ENCODE results near the gene MTFR1L. TPM values are rescaled to one million over a fixed set of nuclear protein-coding genes. Genes with fewer than 3 reads are reported as not detected.

The MTFR1L gene
- total and polyA plus RNA-seq, 2 donors from 2014 or later, result 66.6 to 108 TPM

Other genes starting within 250 kb of the MTFR1L start
- 31.7 TPM for gene MAN1C1, start 203.2 kb upstream of the MTFR1L start, total RNA-seq
- 65.5 TPM for gene MAN1C1, start 203.2 kb upstream of the MTFR1L start, polyA plus RNA-seq (ENCODE audit: insufficient read depth, low read depth, low replicate concordance)
- gene SELENON, start 19.8 kb upstream of the MTFR1L start, total RNA-seq, result 116 TPM
- 69.3 TPM for gene SELENON, start 19.8 kb upstream of the MTFR1L start, polyA plus RNA-seq (ENCODE audit: insufficient read depth, low read depth, low replicate concordance)
- gene AUNIP, start 39.5 kb downstream of the MTFR1L start, total RNA-seq, result 0.38 TPM
- not detected for gene AUNIP, start 39.5 kb downstream of the MTFR1L start, polyA plus RNA-seq (ENCODE audit: insufficient read depth, low read depth, low replicate concordance)
- gene PAQR7, start 55.8 kb downstream of the MTFR1L start, total RNA-seq, result 52.0 TPM
- 30.2 TPM for gene PAQR7, start 55.8 kb downstream of the MTFR1L start, polyA plus RNA-seq (ENCODE audit: insufficient read depth, low read depth, low replicate concordance)
- gene STMN1, start 86.5 kb downstream of the MTFR1L start, total RNA-seq, result 50.4 TPM
- gene STMN1, start 86.5 kb downstream of the MTFR1L start, polyA plus RNA-seq (ENCODE audit: insufficient read depth, low read depth, low replicate concordance), result 101 TPM
- gene PAFAH2, start 178.1 kb downstream of the MTFR1L start, total RNA-seq, result 23.5 TPM
- 21.0 TPM for gene PAFAH2, start 178.1 kb downstream of the MTFR1L start, polyA plus RNA-seq (ENCODE audit: insufficient read depth, low read depth, low replicate concordance)
- 0.28 TPM for gene EXTL1, start 201.8 kb downstream of the MTFR1L start, total RNA-seq
- 0.45 TPM for gene EXTL1, start 201.8 kb downstream of the MTFR1L start, polyA plus RNA-seq (ENCODE audit: insufficient read depth, low read depth, low replicate concordance)
- 34.4 TPM for gene SLC30A2, start 226.2 kb downstream of the MTFR1L start, total RNA-seq
- gene SLC30A2, start 226.2 kb downstream of the MTFR1L start, polyA plus RNA-seq (ENCODE audit: insufficient read depth, low read depth, low replicate concordance), result 26.8 TPM
- 0.82 TPM for gene TRIM63, start 247.7 kb downstream of the MTFR1L start, total RNA-seq
- 3.3 TPM for gene TRIM63, start 247.7 kb downstream of the MTFR1L start, polyA plus RNA-seq (ENCODE audit: insufficient read depth, low read depth, low replicate concordance)

All from kidney (tissue), 2 donors.